Panc1 (cell line): ENCODE results near the gene DDX49.

Experiments
- POLR2AphosphoS5 ChIP-seq: IDR thresholded peaks from 2 replicates; pipeline ENCODE4 v1.6.1; 2012; ENCODE audit warnings: mild to moderate bottlenecking, low read depth, low read length, moderate library complexity
- SIN3A ChIP-seq: IDR thresholded peaks from 2 replicates; pipeline ENCODE4 v1.6.1; 2012; ENCODE audit warnings: low read depth, mild to moderate bottlenecking, low read length, moderate library complexity, borderline replicate concordance; ENCODE audit not compliant: insufficient read depth
- TCF7L2 ChIP-seq: IDR thresholded peaks from 2 replicates; pipeline ENCODE4 v1.6.1; 2011; ENCODE audit warnings: mild to moderate bottlenecking, low read depth, low read length, inconsistent platforms
- TF ChIP-seq, protein P1 (sequence below): fragments of 450-650 bp; IDR thresholded peaks from 2 replicates; pipeline ENCODE4 v1.5.1; 2017; ENCODE audit warnings: mild to moderate bottlenecking
- TF ChIP-seq, protein P2 (sequence below), 2 experiments: IDR thresholded peaks; 2 replicates each; pipeline ENCODE4 v1.6.1; 2011 to 2012; ENCODE audit warnings: low read depth in 2 of 2, control low read depth in 1 of 2, low read length in 1 of 2, mild to moderate bottlenecking in 1 of 2, moderate library complexity in 1 of 2; ENCODE audit not compliant: insufficient read depth in 1 of 2

DNA sequence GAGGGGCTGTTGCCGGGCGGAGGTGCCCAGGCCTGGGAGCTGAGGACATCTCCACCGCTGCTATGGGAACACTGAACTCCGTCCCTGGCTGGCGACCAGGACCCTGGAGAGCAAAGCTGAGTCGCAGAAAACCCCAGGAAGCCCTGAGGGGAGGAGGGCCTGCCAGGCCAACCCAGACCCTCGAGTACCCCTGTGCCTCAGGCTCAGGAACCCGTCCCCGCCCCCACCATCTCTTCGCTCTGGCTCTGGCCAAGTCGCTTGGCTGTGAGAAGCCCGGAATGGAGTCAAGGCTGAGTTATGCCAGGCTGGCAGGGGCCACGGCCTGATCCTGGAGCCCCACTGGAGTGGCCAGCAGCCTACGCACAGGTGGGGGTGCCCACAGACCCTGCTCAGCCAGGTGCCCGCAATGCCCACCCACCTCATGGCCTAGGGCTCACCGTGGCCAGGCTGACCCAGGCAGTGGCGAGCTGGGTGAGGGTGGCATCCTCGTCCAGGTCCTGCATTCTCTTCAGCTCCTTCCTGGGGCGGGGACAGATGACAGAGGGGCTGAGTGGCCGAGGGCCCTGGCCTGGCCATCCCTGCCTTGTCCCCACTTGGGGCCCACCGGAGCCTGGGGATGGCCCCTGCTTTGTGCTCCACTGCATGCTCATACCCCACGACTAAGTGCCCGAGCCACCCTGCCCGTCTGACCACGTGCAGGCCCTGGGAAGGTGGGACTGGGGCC is 15.0 kb upstream of the DDX49 start:
- TF ChIP-seq, protein P1, sequence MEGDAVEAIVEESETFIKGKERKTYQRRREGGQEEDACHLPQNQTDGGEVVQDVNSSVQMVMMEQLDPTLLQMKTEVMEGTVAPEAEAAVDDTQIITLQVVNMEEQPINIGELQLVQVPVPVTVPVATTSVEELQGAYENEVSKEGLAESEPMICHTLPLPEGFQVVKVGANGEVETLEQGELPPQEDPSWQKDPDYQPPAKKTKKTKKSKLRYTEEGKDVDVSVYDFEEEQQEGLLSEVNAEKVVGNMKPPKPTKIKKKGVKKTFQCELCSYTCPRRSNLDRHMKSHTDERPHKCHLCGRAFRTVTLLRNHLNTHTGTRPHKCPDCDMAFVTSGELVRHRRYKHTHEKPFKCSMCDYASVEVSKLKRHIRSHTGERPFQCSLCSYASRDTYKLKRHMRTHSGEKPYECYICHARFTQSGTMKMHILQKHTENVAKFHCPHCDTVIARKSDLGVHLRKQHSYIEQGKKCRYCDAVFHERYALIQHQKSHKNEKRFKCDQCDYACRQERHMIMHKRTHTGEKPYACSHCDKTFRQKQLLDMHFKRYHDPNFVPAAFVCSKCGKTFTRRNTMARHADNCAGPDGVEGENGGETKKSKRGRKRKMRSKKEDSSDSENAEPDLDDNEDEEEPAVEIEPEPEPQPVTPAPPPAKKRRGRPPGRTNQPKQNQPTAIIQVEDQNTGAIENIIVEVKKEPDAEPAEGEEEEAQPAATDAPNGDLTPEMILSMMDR, result no peak
- TF ChIP-seq POLR2AphosphoS5 (no peak), TCF7L2 (no peak), SIN3A (no peak)
- TF ChIP-seq, protein P2, sequence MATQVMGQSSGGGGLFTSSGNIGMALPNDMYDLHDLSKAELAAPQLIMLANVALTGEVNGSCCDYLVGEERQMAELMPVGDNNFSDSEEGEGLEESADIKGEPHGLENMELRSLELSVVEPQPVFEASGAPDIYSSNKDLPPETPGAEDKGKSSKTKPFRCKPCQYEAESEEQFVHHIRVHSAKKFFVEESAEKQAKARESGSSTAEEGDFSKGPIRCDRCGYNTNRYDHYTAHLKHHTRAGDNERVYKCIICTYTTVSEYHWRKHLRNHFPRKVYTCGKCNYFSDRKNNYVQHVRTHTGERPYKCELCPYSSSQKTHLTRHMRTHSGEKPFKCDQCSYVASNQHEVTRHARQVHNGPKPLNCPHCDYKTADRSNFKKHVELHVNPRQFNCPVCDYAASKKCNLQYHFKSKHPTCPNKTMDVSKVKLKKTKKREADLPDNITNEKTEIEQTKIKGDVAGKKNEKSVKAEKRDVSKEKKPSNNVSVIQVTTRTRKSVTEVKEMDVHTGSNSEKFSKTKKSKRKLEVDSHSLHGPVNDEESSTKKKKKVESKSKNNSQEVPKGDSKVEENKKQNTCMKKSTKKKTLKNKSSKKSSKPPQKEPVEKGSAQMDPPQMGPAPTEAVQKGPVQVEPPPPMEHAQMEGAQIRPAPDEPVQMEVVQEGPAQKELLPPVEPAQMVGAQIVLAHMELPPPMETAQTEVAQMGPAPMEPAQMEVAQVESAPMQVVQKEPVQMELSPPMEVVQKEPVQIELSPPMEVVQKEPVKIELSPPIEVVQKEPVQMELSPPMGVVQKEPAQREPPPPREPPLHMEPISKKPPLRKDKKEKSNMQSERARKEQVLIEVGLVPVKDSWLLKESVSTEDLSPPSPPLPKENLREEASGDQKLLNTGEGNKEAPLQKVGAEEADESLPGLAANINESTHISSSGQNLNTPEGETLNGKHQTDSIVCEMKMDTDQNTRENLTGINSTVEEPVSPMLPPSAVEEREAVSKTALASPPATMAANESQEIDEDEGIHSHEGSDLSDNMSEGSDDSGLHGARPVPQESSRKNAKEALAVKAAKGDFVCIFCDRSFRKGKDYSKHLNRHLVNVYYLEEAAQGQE (IDR thresholded peaks at IDR 0.05; ENCODE audit: insufficient read depth in 1 of 2, low read depth in 2 of 2, low read length in 1 of 2), result no peak
